Astrocyte (in vitro differentiated cells and primary cell): ENCODE data around the gene CCDC136.

Experiments
- EZH2 ChIP-seq: IDR thresholded peaks from 2 replicates; pipeline ENCODE4 v1.6.1; 2012; ENCODE audit warnings: mild to moderate bottlenecking, low read length, inconsistent platforms; ENCODE audit not compliant: insufficient read depth
- TF ChIP-seq, protein P1 (sequence below): IDR thresholded peaks from 2 replicates; pipeline ENCODE4 v1.5.1; 2011; ENCODE audit warnings: low read depth, mild to moderate bottlenecking, inconsistent platforms, low read length, moderate library complexity; ENCODE audit not compliant: insufficient read depth

DNA sequence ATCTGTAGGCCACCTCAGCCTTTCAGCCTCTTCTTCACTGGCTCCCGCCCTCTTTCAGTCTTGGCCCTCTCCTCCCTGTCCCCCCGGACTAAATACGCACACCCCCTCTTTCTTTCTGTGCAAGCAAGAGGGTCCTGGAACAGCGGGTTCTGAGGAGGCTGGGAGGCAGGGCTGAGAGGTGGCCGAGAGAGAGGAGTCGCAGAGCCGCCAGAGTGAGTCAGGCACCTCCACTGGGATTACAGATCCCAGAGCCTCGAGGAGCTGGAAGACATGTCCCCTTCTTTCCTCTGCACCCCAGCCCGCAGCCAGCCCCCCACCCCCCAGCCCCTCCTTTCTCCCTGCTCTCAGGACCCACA is 182 bp downstream of the CCDC136 start:
- TF ChIP-seq, protein P1, sequence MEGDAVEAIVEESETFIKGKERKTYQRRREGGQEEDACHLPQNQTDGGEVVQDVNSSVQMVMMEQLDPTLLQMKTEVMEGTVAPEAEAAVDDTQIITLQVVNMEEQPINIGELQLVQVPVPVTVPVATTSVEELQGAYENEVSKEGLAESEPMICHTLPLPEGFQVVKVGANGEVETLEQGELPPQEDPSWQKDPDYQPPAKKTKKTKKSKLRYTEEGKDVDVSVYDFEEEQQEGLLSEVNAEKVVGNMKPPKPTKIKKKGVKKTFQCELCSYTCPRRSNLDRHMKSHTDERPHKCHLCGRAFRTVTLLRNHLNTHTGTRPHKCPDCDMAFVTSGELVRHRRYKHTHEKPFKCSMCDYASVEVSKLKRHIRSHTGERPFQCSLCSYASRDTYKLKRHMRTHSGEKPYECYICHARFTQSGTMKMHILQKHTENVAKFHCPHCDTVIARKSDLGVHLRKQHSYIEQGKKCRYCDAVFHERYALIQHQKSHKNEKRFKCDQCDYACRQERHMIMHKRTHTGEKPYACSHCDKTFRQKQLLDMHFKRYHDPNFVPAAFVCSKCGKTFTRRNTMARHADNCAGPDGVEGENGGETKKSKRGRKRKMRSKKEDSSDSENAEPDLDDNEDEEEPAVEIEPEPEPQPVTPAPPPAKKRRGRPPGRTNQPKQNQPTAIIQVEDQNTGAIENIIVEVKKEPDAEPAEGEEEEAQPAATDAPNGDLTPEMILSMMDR = no peak
- no peak for TF ChIP-seq EZH2
